NOMO-1 treated with dmso at 0.1 percent for 144 hours (cell line): ENCODE data around the gene UBASH3A.
A peak's percentile ranks its signal among the peaks of the same experiment; 100 is the strongest.
"Not testable (repeated sequence)": the region's sequence is repeated elsewhere in the genome, so short reads cannot be mapped to it uniquely, and the experiment has no call there.

ENCODE experiments used
- DNase-seq: peaks from one replicate; lab custom pipeline; 2025; ENCODE audit not compliant: unreplicated experiment; lab: John Stamatoyannopoulos, UW

The UBASH3A gene

GRCh38 chr21:42463861-42464515 lies 60.3 kb downstream of the UBASH3A start:
- DNase-seq, result no peak

- no peak for DNase-seq
Observed at GRCh38 chr21:42465008-42465802, 61.5 kb downstream of the UBASH3A start.

GRCh38 chr21:42465803-42466127 lies 62.1 kb downstream of the UBASH3A start:
- no peak for DNase-seq

- DNase-seq, result no peak
Observed at GRCh38 chr21:42466700-42467099, 63.0 kb downstream of the UBASH3A start.

GRCh38 chr21:42467140-42467983 lies 63.7 kb downstream of the UBASH3A start:
- peak; percentile 19 for DNase-seq

GRCh38 chr21:42468491-42469131 lies 64.9 kb downstream of the UBASH3A start:
- no peak for DNase-seq

- DNase-seq, result no peak
Observed at GRCh38 chr21:42469272-42469671, 65.6 kb downstream of the UBASH3A start.

- DNase-seq, result not testable (repeated sequence)
Observed at GRCh38 chr21:42469726-42470125, 66.0 kb downstream of the UBASH3A start.

- no peak for DNase-seq
Observed at GRCh38 chr21:42471206-42471605, 67.5 kb downstream of the UBASH3A start.

GRCh38 chr21:42471716-42472330 lies 68.1 kb downstream of the UBASH3A start:
- no peak for DNase-seq

GRCh38 chr21:42472521-42472920 lies 68.8 kb downstream of the UBASH3A start:
- DNase-seq, result no peak

- no peak for DNase-seq
Observed at GRCh38 chr21:42473498-42474042, 69.9 kb downstream of the UBASH3A start.

GRCh38 chr21:42474043-42474831 lies 70.5 kb downstream of the UBASH3A start:
- no peak for DNase-seq

GRCh38 chr21:42475036-42475435 lies 71.3 kb downstream of the UBASH3A start:
- no peak for DNase-seq

GRCh38 chr21:42475526-42476387 lies 72.1 kb downstream of the UBASH3A start:
- no peak for DNase-seq

- DNase-seq, result no peak
Observed at GRCh38 chr21:42476388-42477331, 73.0 kb downstream of the UBASH3A start.

GRCh38 chr21:42478504-42478903 lies 74.8 kb downstream of the UBASH3A start:
- DNase-seq, result no peak

- no peak for DNase-seq
Observed at GRCh38 chr21:42479582-42479981, 75.9 kb downstream of the UBASH3A start.
